COR-L47 (cell line): Measurements from ENCODE around the gene CUX1.

Experiments
- DNase-seq: peaks from one replicate; lab custom pipeline; 2025; lab: John Stamatoyannopoulos, UW

Gene CUX1

GRCh38 chr7:102075553-102076135 is 258.2 kb downstream of the CUX1 start:
- no peak for DNase-seq

DNA sequence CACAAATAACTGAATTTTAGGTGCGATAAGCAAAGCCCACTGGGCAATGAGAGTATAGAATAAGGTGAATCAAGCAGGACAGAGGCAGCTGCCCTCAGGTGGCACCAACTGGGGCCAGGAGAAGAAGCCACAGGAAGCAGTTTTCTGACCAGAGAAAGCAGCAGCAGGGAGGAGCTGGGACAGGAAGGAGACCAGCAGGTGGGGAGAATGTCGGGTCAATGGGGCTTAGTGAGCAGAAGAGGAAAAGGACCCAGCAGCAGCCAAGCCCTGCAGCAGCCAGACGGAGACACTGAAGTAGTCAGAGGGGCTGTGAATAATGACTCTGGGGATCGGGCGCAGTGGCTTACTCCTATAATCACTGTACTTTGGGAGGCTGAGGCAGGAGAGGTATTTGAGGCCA is 259.7 kb downstream of the CUX1 start:
- DNase-seq = no peak

DNA sequence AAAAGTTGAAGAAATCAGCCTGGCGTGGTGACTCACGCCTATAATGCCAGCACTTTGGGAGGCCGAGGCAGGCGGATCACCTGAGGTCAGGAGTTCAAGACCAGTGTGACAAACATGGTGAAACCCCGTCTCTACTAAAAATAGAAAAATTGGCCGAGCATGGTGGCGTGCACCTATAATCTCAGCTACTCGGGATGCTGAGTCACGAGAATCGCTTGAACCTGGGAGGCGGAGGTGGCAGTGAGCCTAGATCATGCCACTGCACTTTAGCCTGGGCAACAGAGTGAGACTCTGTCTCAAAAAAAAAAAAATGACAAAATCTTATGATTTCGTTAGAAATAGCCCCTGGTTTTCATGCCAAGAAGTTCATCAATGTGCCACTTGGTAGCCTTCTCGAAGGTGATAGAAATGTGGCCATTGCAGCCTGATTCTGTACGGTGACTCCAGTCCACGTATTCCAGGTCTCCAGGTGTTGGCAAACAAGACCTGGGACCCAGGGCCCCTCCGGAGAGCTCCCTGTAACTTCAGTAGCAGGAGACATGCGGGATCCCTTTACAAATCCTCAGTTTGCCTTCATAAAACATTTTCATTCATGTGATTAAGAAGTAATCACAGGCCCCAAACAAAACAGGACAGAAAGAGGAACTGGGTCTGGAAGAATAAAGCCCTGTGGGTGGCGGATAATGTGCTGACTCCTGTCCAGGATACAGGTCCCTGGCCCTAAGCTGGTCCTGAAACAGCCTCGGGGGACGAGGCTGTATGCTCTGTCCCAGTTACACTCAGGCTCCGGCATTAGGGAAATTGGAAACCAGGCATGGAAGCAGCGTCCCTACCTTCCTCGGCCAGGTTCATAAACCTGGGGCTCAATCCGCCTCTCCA is 262.0 kb downstream of the CUX1 start:
- DNase-seq = no peak

GRCh38 chr7:102080019-102080433 is 262.6 kb downstream of the CUX1 start:
- DNase-seq = no peak

DNA sequence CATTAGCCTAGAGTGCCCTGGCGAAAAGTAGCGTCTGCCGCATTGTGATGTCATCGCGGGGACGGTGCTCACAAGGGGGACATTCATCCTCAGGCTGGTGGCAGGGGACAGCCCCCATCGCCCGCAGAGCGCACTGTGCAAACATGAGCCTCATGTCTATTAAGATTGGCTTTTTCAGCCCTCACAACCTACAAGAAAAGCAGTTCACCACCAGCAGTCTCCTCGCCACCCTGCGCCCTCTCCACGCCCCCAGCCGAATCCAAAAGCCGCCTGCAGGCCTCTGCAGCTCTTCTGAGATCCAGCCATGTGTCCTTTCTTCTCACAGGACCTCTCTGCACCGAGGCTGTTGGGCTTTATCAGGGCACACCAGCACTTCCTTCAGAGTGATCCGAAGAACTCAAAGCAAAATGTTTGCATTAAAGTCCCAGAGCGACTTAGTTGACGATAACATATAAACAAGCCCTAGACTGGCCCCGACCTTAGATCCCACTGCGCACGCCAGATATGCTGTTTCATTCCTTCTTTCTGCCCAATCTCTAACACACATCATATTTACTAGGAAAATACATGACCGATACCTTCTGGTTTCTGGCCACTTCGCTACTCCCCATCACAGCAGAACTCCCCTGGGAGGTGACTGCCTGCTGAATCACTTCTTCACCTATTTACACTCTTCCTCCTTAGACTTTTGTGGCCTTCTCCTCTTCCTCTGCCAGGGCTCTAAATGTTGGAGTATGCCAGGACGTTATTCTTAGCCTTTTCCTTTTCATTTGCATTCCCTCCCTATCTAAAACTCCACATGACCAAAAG is 263.2 kb downstream of the CUX1 start:
- peak; percentile 14 for DNase-seq

GRCh38 chr7:102081244-102081627 is 263.8 kb downstream of the CUX1 start:
- no peak for DNase-seq

DNA sequence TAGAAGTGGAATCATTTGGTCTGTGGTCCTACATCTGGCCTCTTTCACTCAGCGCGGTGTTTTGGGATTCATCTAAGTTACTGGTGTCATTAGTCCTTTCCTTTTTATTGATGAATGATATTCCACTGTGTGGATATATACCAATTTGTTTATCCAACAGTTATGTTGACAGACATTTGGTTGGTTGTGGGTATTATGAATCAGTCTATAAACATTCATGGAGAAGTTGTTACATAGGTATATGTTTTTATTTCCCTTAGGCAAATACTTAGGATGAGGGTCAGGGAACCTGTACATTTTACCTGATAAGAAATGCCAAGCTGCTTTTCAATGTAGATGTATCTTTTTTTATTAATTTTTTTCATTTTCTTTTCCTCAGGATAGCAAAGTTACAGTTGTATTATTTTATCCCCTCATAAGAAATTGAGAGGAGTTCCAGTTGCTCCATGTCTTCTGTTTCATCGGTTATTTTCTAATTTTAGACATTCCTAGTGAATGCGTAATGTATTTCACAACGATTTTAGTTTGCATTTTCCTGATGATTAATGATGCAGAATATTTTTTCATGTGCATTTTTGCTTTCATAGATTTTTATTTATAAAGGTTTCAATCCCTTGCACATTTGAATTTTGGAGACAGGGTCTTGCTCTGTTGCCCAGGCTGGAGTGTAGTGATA is 265.4 kb downstream of the CUX1 start:
- DNase-seq = no peak

- DNase-seq = no peak
These were observed 267.9 kb downstream of the CUX1 start for GRCh38 chr7:102085218-102085772.

DNA sequence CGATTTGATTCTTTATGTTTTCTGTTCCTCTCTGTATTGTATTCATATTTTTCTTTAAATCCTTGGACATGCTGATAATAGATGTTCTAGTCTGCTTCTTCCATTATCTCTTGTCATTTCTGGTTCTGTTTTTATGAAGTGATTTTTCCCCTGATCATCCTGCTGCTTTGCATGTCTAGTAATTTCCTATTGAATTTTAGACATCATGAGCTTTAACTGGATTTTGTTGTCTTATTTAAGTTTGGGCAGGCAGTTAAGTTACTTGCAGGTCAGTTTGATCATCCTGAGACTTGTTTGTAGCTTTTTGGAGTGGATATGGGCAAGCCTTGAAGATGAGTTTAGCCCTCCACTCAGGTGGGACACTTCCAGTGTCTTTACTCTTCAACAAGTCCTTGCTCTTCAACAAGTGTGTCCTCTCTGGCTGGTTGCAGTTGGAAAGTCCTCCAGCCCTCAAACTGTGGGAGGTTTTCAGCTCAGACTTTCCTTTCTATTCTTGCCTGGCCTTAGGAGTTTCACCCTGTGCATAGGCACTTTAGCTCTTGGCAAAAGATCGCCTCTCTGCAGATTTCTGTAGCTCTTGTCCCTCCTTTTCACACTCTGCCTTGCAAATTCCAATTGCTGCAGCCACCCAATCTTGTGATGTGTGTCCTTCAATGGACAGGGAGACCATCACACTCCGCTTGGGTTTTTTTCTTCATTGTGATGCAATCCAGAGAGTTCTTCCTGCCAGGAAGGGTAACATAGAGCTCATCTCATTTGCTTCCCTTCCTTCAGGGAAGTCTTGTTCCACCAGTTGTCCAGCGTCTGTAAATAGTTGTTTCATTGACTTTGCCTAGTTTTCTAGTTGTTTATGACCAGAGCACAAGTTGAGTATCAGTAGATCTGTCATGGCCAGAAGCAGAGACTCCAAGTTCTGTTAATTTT is 272.0 kb downstream of the CUX1 start:
- no peak for DNase-seq

- no peak for DNase-seq
These were observed 276.3 kb downstream of the CUX1 start for GRCh38 chr7:102093599-102094315.

DNA sequence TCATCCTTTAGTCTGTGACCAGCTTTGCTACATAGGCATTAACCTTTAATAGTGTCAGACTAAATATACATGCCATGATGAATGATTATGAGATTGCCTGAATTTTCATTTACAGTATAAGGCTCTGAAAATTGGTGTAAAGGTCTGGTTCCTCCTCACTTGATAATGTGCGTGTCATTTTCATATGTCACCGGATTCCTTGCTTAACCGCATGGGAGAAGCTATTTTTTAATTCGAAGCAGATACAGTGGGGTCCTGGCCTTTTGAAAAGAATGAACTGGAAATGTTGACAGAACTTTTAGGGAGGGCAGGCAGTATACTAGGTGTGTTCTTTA is 276.9 kb downstream of the CUX1 start:
- no peak for DNase-seq

DNA sequence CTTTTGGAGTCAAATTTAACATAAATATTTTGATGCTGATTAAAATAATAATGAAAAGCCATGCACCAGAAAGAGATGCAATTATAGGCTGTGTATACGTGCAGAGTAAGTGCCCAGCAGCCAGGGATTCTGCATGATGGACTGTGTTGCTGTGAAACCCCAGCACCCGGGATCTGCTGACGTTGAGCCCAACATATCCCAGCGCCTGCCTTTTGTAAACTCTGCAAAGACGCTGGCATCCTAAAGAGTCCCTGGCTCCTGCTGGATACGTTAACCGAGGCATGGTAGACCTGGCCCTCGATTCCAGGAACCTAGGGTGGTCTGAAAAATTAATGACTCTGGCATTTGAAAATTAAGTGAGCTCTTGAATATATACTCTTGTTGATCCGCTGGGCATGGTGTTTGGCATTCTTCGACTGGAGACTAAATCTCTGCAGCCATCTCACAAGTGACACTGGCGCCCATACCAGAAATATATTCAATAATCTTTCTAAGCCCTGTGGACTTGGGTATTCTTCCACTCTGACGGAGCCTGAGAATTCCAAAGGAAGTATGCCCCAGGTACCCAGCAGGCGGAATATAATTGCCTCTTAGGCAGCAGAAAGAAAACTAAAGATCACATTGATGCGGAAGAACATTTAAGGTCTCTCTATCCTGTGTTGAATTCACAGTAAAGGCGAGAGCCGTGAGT is 278.0 kb downstream of the CUX1 start:
- no peak for DNase-seq

GRCh38 chr7:102096012-102096332 is 278.5 kb downstream of the CUX1 start:
- DNase-seq = no peak

DNA sequence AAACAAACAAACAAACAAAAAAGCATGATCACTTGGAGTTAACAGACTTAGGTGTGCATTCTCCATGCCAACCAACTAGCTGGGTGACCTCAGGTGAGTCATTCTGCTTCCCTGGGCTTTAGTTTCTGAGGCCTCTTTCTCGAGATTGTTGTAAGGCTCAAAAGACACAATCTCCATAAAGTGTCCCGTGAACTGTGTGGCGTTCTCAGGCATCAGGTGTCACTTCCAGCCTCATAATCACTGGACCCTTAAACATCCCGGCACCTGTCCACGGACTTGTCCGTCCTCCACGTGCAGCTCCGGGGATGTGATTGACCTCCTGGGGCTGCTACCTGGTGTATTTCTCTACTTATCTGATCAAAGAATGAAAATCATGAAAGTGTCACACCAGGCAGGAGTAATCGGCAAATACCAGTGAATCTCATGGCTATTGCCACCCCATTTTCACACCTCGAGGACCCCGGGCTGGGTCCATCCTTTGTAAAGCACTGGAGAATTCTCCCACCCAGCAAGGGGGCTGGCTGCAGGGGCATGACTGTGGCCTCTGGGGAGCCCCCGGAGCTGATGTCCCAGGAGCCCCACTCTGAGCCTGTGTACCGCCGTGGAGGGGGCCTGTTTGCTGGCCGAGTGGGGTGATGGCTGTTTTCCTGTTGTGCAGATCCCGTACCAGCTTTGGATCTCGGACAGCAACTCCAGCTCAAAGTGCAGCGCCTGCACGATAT is 279.4 kb downstream of the CUX1 start:
- no peak for DNase-seq

DNA sequence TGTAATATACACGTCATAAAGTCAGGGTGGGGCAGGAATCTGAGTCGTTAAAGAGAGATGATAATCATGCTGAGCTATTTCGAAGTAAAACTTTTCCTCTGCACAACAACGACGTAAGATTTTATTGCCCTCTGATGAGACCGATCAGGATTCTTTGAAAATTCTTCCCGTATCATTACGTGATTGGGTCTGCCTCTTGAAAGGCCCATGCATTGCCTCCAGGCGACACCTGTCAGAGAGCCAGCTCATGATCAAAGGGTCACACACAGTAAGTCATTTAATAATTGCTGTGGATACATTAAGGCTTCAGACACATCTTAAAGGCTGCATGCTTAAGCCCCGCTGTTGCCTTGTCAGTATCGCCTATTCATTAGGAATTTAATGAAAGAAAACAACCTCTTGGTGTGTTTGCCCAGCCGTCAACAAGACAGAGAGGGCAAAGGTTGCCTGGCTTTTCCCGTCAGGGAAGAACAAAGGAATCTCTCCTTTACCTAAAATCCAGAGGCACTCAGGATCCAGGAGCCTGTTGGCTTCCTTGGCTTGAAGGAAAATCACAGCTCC is 280.3 kb downstream of the CUX1 start:
- no peak for DNase-seq

GRCh38 chr7:102098986-102099385 is 281.6 kb downstream of the CUX1 start:
- no peak for DNase-seq

DNA sequence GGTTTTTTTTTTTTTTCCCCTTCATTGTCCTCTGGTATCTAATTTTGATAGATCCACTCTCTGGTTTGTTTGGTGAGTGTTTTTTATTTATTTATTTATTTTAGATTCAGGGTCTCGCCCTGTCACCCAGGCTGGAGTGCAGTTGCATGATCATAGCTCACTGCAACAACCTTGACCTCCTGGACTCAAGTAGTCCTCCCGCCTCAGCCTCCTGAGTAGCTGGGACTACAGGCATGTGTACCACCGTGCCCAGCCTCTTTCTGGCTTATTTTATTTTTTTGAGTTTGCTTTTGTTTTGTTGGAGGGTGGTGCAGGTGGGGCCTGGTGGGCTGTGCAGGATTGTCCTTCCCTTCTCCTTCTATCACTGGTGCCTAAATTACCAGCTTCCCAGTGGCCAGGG is 282.0 kb downstream of the CUX1 start:
- DNase-seq = no peak

- no peak for DNase-seq
These were observed 283.7 kb downstream of the CUX1 start for GRCh38 chr7:102101111-102101551.

DNA sequence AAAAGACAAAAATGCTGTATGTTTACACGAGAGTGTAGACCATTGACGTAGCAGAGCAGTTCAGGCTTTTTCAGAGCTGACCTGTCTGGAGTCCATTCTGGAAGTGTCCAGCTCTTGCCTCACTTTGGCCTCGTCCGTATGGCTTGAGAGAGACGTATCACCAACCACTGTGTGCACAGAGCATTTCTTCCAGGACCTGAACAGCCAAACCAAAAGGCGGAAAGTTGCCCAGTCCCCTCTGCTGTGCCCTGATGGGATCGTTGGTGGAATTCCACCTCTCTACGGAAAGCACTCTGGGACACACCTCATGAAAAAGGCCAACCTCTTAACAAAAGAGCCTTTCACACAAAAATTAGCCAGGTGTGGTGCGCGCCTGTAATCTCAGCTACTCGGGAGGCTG is 284.5 kb downstream of the CUX1 start:
- no peak for DNase-seq
